ENCODE data around the gene UBE2E2.

DNA sequence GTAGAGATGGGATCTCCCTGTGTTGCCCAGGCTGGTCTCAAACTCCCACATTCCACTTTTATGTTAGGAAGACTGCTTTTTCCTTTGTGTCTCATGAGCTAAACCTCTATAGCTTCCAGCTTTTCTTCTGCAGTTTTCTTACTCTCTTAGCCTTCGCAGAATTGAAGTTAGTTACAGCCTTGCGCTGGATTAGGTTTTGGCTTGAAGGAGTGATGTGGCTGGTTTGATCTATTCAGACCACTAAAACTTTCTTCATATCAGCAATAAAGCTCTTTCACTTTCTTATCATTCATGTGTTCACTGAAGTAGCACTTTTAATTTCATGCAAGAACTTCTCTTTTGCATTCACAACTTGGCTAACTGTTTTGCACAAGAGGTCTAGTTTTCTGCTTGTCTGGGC is 254.6 kb downstream of the UBE2E2 start:
- TF ChIP-seq TAF1 (IDR thresholded peaks at IDR 0.05; ENCODE audit: borderline replicate concordance, insufficient read depth, low read length) (no peak), SIN3A (IDR thresholded peaks at IDR 0.05; ENCODE audit: borderline replicate concordance, insufficient read depth, low read length) (no peak), POLR2AphosphoS5 (IDR thresholded peaks at IDR 0.05; ENCODE audit: low read depth, low read length) (no peak)
